Thyroid gland (tissue), 4 donors: ENCODE measurements around the gene S1PR4. TPM values are rescaled to one million over a fixed set of nuclear protein-coding genes. Genes with fewer than 3 reads are reported as not detected.
"Not testable (repeated sequence)": the region's sequence is repeated elsewhere in the genome, so short reads cannot be mapped to it uniquely, and the experiment has no call there.

Experiments used
- DNase-seq, 2 donors: peaks; one replicate each; pipeline ENCODE4 v3.0.0-alpha.2; 2019
- H3K27ac ChIP-seq, 3 donors: fragments of 200-600 bp; sonication (generic); 1 replicate in 2 of 3; 2 replicates in 1 of 3; pipeline ENCODE4 v1.5.1; 2016 to 2019; ENCODE audit warnings: mild to moderate bottlenecking in 1 of 3, moderate library complexity in 1 of 3
- H3K27me3 ChIP-seq: fragments of 200-600 bp; sonication (generic); one replicate; pipeline ENCODE4 v1.5.1; 2019
- H3K36me3 ChIP-seq, 2 donors: fragments of 200-600 bp; sonication (generic); one replicate each; pipeline ENCODE4 v1.5.1; 2016 to 2019
- H3K4me1 ChIP-seq, 2 donors: fragments of 200-600 bp; sonication (generic); one replicate each; pipeline ENCODE4 v1.5.1; 2017 to 2019
- H3K4me3 ChIP-seq, 3 donors: fragments of 200-600 bp; sonication (generic); replicated peaks in 1 of 3; 1 replicate in 2 of 3; 2 replicates in 1 of 3; pipeline ENCODE4 v1.5.1; 2016; ENCODE audit warnings: mild to moderate bottlenecking in 1 of 3
- H3K9me3 ChIP-seq: fragments of 200-600 bp; sonication (generic); one replicate; pipeline ENCODE4 v1.5.1; 2017
- CTCF ChIP-seq, 6 experiments: fragments of 200-600 bp in 3 of 6; fragments of 450-650 bp in 3 of 6; sonication (generic) in 3 of 6; IDR thresholded peaks; one replicate each; pipeline ENCODE4 v1.5.1; 2016 to 2019; ENCODE audit warnings: antibody characterized with exemption in 6 of 6, mild to moderate bottlenecking in 2 of 6, inconsistent platforms in 1 of 6, moderate library complexity in 1 of 6
- POLR2A ChIP-seq, 2 donors: fragments of 450-650 bp; IDR thresholded peaks; one replicate each; pipeline ENCODE4 v1.6.1; 2017; ENCODE audit warnings: antibody characterized with exemption in 2 of 2, mild to moderate bottlenecking in 2 of 2, moderate library complexity in 1 of 2
- WGBS, 2 donors: methylation state at CpG; one replicate each; pipeline ENCODE4 v1.1.5; 2017; 5-methylcytosine and 5-hydroxymethylcytosine counted together
- intact Hi-C: fragments of 100-400 bp; cut with DNase I; formaldehyde crosslinking; loops from one replicate; pipeline ENCODE4 v1.15.1; 2023
- total RNA-seq, 4 donors: library from RNA; depleted of rRNA; stranded (reverse); fragments of >200 nt; gene quantifications; one replicate each; pipeline ENCODE4 v1.2.3, GENCODE V29; 2016

S1PR4 gene
- total RNA-seq, 4 donors from 2014 or later, result 2.1 to 5.4 (median 3.4) TPM

GRCh38 chr19:3190470-3190770, 11.9 kb downstream of the S1PR4 start:
- Histone ChIP-seq H3K9me3 (no peaks in the 10 kb centered on the region), H3K36me3 (no peaks in the 10 kb centered on the region), H3K27ac (no peak overlapping the region), H3K4me1 (peaks cover 13 to 14% of the 10 kb centered on the region in 2 donors), H3K27me3 (no peaks in the 10 kb centered on the region), H3K4me3 (no peak overlapping the region)
- no peak for TF ChIP-seq POLR2A (IDR thresholded peaks at IDR 0.05)
- TF ChIP-seq CTCF (IDR thresholded peaks at IDR 0.05), result no peak
- 90 to 92% methylated on average over 7 to 16 of the region's 18 CpGs for WGBS, 2 donors
- intact Hi-C loops, result no loop called here
- no peak for DNase-seq

DNA sequence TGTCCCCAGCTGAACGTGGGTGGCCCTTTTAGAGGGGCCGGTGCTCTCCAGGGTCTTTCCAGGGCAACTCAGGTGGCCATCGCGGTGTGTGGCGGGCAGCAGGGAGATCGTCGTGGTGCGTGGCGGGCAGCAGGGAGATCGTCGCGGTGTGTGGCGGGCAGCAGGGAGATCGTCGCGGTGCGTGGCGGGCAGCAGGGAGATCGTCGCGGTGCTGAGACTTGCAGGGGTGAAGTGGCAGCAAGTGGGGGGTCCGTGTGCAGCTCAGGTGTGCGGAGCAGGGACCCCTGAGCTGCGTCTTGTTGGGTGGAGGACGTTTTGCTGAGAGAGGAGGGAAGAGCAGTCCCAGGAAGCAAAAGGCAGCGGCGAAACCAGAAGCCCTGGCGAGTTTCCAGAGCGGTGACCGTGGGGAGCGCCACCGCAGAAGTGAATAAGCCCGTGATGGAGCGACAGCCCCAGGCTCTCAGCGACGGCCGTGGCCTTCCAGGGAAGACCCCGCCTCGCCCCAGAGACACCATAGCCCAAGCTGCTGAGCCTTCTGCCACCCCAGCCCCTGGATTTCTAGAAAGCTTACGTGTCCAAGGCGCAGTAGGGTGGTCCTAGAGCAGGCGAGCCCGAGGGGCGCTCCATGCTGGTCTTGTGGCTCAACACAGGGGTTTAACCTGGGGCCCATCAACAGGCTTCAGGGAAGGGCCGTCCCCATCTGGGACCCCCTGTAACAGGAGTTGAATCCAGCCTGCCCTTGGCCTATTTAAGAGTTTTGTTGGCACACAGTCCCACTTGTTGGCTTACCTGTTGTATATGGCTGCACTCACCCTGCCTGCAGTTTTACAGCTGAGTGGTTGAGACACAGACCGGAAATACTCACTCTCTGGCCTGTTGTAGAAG, 12.6 kb downstream of the S1PR4 start:
- intact Hi-C loops, result no loop called here
- Histone ChIP-seq H3K4me1 (peaks cover 13 to 14% of the 10 kb centered on the region in 2 donors), H3K36me3 (no peaks in the 10 kb centered on the region), H3K27ac (no peak overlapping the region), H3K4me3 (no peak overlapping the region), H3K27me3 (no peaks in the 10 kb centered on the region), H3K9me3 (no peaks in the 10 kb centered on the region)
- no peak for DNase-seq
- 89% methylated on average over 39 to 44 of the region's 46 CpGs for WGBS, 2 donors
- no peak for TF ChIP-seq POLR2A (IDR thresholded peaks at IDR 0.05)
- TF ChIP-seq CTCF (IDR thresholded peaks at IDR 0.05), result no peak

DNA sequence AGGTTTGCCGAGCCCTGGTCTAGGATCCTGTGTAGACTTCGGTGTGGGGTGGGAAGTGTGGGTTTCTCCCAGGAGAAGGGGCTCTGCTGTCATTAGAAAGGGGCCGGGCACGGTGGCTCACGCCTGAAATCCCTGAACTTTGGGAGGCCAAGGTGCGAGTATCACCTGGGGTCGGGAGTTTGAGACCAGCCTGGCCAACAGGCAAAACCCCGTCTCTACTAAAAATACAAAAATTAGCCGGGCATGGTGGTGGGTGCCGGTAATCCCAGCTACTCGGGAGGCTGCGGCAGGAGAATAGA, 13.2 kb downstream of the S1PR4 start:
- H3K27ac ChIP-seq, H3K9me3 ChIP-seq, H3K36me3 ChIP-seq, H3K4me3 ChIP-seq, DNase-seq, H3K27me3 ChIP-seq, intact Hi-C loops: not testable (repeated sequence)
- WGBS, 2 donors, result 85 to 88% methylated on average over 12 of the region's 12 CpGs
- peaks cover 10 to 11% of the 10 kb centered on the region in 2 donors for H3K4me1 ChIP-seq

- peaks cover 5 to 6% of the 10 kb centered on the region in 2 donors for H3K4me1 ChIP-seq
- TF ChIP-seq CTCF (IDR thresholded peaks at IDR 0.05), result no peak
- TF ChIP-seq POLR2A (IDR thresholded peaks at IDR 0.05), result no peak
- H3K27ac ChIP-seq, result no peak overlapping the region
- no peak overlapping the region for H3K4me3 ChIP-seq
- intact Hi-C loops, result no loop called here
- WGBS, 2 donors, result 94 to 100% methylated on average over 2 to 20 of the region's 32 CpGs
- no peaks in the 10 kb centered on the region for H3K36me3 ChIP-seq
- DNase-seq, result no peak
- H3K9me3 ChIP-seq, result no peaks in the 10 kb centered on the region
- no peaks in the 10 kb centered on the region for H3K27me3 ChIP-seq
Observed at GRCh38 chr19:3192228-3192635, 13.7 kb downstream of the S1PR4 start.

DNA sequence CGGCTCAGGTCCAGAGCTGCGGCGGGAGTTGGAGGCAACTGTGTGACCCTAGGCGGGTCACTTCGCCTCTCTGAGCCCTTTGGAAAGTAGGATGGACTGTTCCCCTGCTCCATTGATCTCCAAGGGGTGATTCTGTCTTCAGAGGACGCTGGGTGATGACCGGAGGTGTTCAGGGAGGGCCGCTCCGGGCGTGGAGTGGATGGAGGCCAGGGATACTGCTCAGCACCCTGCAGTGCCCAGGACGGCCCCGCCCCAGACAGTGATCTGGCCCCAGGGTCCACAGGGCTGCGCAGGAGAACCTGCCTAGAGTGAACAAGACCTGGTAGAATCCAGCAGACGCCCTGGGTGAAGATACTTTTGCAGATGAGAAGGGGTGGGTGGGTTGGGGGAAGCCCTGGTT, 14.1 kb downstream of the S1PR4 start:
- intact Hi-C loops, result no loop called here
- TF ChIP-seq POLR2A (IDR thresholded peaks at IDR 0.05) (no peak), CTCF (IDR thresholded peaks at IDR 0.05) (no peak)
- Histone ChIP-seq H3K27ac (no peak overlapping the region), H3K4me1 (peaks cover 1 to 2% of the 10 kb centered on the region in 2 donors), H3K9me3 (no peaks in the 10 kb centered on the region), H3K27me3 (no peaks in the 10 kb centered on the region), H3K36me3 (no peaks in the 10 kb centered on the region), H3K4me3 (no peak overlapping the region)
- 94 to 97% methylated on average over 7 to 9 of the region's 14 CpGs for WGBS, 2 donors
- DNase-seq, result no peak
